OCI-LY1 (cell line): Measurements from ENCODE around the gene AMN.

ENCODE experiments used
- CTCF ChIP-seq: fragments of 200-600 bp; sonication (generic), shearing (Covaris generic); IDR thresholded peaks from 2 replicates; pipeline ENCODE4 v1.5.1; 2017; ENCODE audit warnings: mild to moderate bottlenecking, antibody characterized with exemption, low read length, moderate library complexity, mixed read lengths
- EZH2 ChIP-seq: fragments of 200-600 bp; sonication (generic), shearing (Covaris generic); IDR thresholded peaks from 2 replicates; pipeline ENCODE4 v1.8.0; 2017; ENCODE audit warnings: borderline replicate concordance, mixed run types, mild to moderate bottlenecking, antibody characterized with exemption, low read length, moderate library complexity, mixed read lengths

DNA sequence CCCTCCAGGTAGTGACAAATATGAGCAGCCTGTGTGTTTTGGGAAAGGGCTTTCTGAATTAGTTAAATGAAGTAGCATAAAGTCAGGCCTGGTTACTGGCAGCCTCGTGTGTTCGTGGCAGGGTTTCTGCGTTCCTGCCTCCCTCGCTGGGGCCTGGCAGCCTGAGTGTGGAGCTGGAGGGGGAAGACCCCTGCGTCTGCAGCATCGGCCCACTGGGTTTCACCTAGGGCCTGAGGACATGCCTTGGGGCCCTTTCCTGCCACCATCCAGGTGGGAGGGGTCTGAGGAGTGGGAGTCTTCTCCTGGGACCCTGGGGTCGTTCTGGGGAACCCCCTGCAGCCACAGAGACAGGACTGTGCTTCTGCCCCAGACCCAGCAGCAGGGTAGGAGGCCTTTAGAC, 20.4 kb upstream of the AMN start:
- TF ChIP-seq CTCF (no peak), EZH2 (no peak)
